Type B pancreatic cell (in vitro differentiated cells): Measurements from ENCODE around the gene TRMT2A. TPM values are rescaled to one million over a fixed set of nuclear protein-coding genes. Genes with fewer than 3 reads are reported as not detected.

Experiments used
- DNase-seq: peaks from one replicate; pipeline ENCODE4 v3.0.0; 2021; ENCODE audit warnings: mixed read lengths; ENCODE audit not compliant: unreplicated experiment; ENCODE audit errors: extremely low spot score
- H3K27ac Mint-ChIP-seq: 2 replicates; pipeline ENCODE4 v1.8.0; 2021; ENCODE audit warnings: mild to moderate bottlenecking, mixed read lengths
- H3K27me3 Mint-ChIP-seq: 2 replicates; pipeline ENCODE4 v1.8.0; 2021; ENCODE audit warnings: mixed read lengths
- H3K36me3 Mint-ChIP-seq: 2 replicates; pipeline ENCODE4 v1.8.0; 2021; ENCODE audit warnings: mixed read lengths
- H3K4me1 Mint-ChIP-seq: one replicate; pipeline ENCODE4 v1.8.0; 2021; ENCODE audit warnings: mixed read lengths; ENCODE audit not compliant: unreplicated experiment
- H3K4me3 Mint-ChIP-seq: 2 replicates; pipeline ENCODE4 v1.8.0; 2021; ENCODE audit warnings: mild to moderate bottlenecking, mixed read lengths
- H3K9me3 Mint-ChIP-seq: 2 replicates; pipeline ENCODE4 v1.8.0; 2021; ENCODE audit warnings: mixed read lengths
- CTCF ChIP-seq: fragments of 200-600 bp; sonication (generic); conservative IDR thresholded peaks from 2 replicates; pipeline ENCODE4 v1.5.0; 2021; ENCODE audit warnings: antibody characterized with exemption, mild to moderate bottlenecking
- total RNA-seq: library from RNA; stranded (reverse); gene quantifications from 2 replicates; pipeline ENCODE4 v1.2.1, GENCODE V29; 2021; ENCODE audit warnings: low replicate concordance

The TRMT2A gene
- total RNA-seq, 1 donor from 2014 or later: 64.8 TPM

- no peaks in the 10 kb centered on the region for H3K9me3 Mint-ChIP-seq
- no peaks in the 10 kb centered on the region for H3K27me3 Mint-ChIP-seq
- H3K4me1 Mint-ChIP-seq: no peaks in the 10 kb centered on the region
- no peak for TF ChIP-seq CTCF
- peak overlapping the region; percentile 3 for H3K27ac Mint-ChIP-seq
- DNase-seq: no peak
- H3K36me3 Mint-ChIP-seq: no peaks in the 10 kb centered on the region
- no peak overlapping the region for H3K4me3 Mint-ChIP-seq
These were observed 11.5 kb upstream of the TRMT2A start for GRCh38 chr22:20128619-20128901.

DNA sequence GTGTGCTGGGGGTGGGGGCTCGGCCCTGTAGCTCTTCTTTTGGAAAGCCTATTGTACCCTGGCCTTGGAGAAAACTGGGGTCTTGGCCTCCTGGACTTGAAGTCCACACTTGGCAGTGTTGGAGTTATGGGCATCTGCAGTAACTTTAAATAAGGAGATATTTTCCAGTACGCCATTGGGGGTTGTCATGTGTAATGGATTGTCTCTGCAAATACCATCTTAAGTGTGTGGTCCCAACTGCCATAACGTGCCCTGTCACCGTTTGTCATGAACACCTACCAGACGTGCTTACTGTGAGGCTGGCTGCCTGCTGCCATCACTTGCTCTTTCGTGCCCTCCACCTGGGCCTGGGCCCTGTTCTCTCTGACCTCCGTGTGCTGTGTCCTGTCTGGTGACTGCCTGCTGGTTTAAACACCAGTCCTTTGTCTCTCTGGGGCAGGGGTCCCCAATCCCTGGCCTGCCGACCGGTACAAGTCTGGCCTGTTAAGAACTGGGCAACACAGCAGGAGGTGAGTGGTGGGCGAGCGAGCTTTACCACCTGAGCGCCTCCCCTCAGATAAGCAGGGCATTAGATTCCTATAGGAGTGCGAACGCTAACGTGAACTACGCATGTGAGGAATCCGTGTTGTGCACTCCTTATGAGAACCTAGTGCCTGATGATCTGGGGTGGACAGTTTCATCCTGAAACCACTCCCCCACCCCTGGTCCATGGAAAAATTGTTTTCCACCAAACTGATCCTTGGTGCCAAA lies 11.0 kb upstream of the TRMT2A start:
- Mint-ChIP-seq H3K27ac (no peak overlapping the region), H3K4me1 (no peaks in the 10 kb centered on the region), H3K9me3 (no peaks in the 10 kb centered on the region), H3K27me3 (no peaks in the 10 kb centered on the region), H3K4me3 (no peak overlapping the region), H3K36me3 (no peaks in the 10 kb centered on the region)
- TF ChIP-seq CTCF: no peak
- DNase-seq: no peak

DNA sequence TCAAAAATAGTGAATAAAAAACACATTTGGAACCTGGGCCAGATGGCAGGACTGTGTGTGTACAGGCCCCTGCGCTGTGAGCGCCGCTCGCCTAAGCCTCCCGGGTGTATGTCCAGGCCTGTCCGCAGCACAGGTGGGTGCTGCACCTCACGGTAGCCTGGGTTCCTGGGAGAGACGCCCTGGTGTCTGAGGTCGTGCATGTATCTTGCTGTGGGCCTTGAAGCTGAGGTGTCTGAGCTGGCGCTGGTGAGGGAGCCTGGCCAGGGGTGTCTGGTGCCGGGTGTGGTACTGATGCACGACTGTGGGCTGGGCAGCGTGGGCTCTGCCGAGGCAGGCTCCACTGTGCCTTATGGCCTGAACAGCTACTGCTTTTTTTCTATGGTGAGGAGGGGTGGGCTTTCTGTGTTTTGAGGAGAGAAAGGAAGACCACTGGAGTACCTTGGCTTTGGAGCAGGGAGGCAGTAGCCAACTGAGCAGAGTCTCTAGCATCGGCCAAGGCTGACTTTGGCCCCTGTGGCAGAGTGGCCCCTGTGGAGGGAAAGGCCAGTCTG lies 10.4 kb upstream of the TRMT2A start:
- DNase-seq: no peak
- no peaks in the 10 kb centered on the region for H3K27me3 Mint-ChIP-seq
- no peaks in the 10 kb centered on the region for H3K4me1 Mint-ChIP-seq
- H3K36me3 Mint-ChIP-seq: no peaks in the 10 kb centered on the region
- H3K27ac Mint-ChIP-seq: no peak overlapping the region
- no peak overlapping the region for H3K4me3 Mint-ChIP-seq
- TF ChIP-seq CTCF: no peak
- H3K9me3 Mint-ChIP-seq: no peaks in the 10 kb centered on the region

DNA sequence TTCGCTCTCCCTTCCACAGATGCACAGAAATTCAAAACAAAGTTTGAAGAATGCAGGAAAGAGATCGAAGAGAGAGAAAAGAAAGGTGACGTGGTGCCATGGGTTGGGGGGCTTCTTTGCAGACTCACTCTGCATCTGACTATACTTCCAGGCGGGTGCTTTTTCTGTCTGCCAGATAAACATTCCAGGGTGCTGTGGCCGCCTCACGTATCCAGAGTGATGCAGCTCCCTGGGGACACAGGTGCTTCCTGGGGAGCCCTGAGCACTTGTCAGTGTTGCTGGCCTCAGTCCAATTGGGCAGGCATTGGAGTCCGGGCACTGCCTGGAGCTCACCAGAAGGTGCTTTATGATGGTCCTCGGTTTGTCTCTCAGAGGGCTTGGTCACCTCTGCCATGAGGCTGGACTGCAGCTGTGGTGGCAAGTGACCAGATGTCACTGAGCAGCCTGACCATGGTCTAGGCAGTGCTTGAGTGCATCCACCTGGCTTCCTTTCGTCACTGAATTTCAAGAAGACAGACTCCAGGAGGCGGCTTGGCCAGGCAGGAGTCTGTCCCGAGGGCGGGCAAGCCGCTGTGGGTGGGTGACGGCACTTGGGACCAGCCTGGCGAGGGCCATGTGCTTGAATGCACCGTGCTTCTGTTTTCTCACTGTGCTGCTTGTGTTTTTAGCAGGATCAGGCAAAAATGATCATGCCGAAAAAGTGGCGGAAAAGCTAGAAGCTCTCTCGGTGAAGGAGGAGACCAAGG lies 9.4 kb upstream of the TRMT2A start:
- Mint-ChIP-seq H3K27ac (no peak overlapping the region), H3K36me3 (no peaks in the 10 kb centered on the region), H3K4me1 (no peaks in the 10 kb centered on the region), H3K9me3 (no peaks in the 10 kb centered on the region), H3K4me3 (no peak overlapping the region), H3K27me3 (no peaks in the 10 kb centered on the region)
- no peak for TF ChIP-seq CTCF
- no peak for DNase-seq

GRCh38 chr22:20125201-20126174 lies 8.5 kb upstream of the TRMT2A start:
- no peaks in the 10 kb centered on the region for H3K4me1 Mint-ChIP-seq
- no peak overlapping the region for H3K4me3 Mint-ChIP-seq
- no peak overlapping the region for H3K27ac Mint-ChIP-seq

More at GRCh38 chr22:20125201-20126174, 8.5 kb upstream of the TRMT2A start:
- Mint-ChIP-seq H3K27me3 (no peaks in the 10 kb centered on the region), H3K9me3 (no peaks in the 10 kb centered on the region), H3K36me3 (no peaks in the 10 kb centered on the region)
- no peak for DNase-seq
- no peak for TF ChIP-seq CTCF
